CD4-positive, alpha-beta T cell treated with Interleukin-17A for 1 hour (primary cell): ENCODE results near the gene ERBIN.
"Not testable (repeated sequence)": the region's sequence is repeated elsewhere in the genome, so short reads cannot be mapped to it uniquely, and the experiment has no call there.

ENCODE experiments used
- DNase-seq: peaks from one replicate; pipeline ENCODE4 v3.0.0-alpha.2; 2020

The ERBIN gene

DNA sequence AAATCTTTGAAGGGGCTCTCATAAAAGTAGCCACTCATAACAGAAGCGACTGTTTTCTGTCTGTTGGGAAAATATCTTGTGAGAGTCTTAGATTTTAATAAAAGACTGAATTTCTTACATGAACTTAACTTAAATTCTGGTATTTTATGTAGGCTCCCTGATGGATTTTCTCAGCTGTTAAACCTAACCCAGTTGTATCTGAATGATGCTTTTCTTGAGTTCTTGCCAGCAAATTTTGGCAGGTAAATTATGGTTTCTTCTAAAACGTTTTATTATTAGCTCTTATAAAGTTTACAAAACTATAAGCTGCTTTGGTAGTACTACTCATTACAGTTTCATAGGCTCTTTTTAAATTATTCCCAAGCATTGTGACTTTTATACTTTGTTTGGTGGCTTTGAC, 87.0 kb downstream of the ERBIN start:
- no peak for DNase-seq

DNA sequence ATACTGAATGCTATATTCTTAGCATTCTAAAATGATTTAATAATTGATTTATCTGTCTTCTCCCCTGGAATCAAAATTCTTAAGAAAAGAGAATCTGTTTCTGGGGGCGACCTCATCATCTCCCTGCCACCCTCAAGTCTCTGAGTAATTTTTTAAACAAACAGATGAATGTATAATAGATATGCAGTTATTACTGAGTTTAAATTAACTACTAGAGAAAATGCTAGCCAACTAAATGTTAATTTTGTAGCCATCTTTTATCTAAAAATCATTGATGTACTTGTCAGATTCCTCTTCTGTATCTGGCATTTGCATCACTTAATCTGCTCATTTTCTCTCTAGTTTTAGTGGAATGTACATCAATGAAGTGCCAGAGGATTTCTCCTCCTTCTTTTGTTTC, 87.5 kb downstream of the ERBIN start:
- DNase-seq, result no peak

GRCh38 chr5:66015196-66015960, 89.0 kb downstream of the ERBIN start:
- DNase-seq, result no peak

- DNase-seq, result no peak
Observed at GRCh38 chr5:66021585-66021984, 95.2 kb downstream of the ERBIN start.

GRCh38 chr5:66039296-66039695, 112.9 kb downstream of the ERBIN start:
- DNase-seq, result no peak

GRCh38 chr5:66039701-66040100, 113.3 kb downstream of the ERBIN start:
- no peak for DNase-seq

DNA sequence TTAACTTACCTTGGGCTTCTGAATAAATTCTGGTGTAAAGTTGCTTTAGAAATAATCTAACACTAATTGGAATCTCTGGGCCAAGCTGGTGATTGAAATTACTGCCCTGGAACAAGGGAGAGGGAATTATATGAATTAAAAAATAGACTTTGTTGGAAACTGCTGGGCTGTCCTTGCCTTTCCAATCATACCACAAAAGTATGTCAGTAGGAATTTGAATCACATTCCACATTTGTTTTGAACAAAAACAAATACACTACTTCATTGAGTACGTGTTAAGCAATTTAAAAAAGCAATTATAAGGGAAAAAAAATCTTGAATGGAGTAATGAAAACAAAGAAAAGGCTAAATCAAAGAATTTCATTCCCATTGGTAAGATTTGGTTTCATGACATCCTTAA, 115.3 kb downstream of the ERBIN start:
- no peak for DNase-seq

GRCh38 chr5:66057239-66057638, 130.9 kb downstream of the ERBIN start:
- no peak for DNase-seq

GRCh38 chr5:66061320-66061719, 134.9 kb downstream of the ERBIN start:
- not testable (repeated sequence) for DNase-seq

GRCh38 chr5:66063061-66063460, 136.7 kb downstream of the ERBIN start:
- not testable (repeated sequence) for DNase-seq

GRCh38 chr5:66066826-66067225, 140.5 kb downstream of the ERBIN start:
- no peak for DNase-seq

GRCh38 chr5:66072031-66072430, 145.7 kb downstream of the ERBIN start:
- no peak for DNase-seq

- DNase-seq, result no peak
Observed at GRCh38 chr5:66074901-66075300, 148.5 kb downstream of the ERBIN start.

- DNase-seq, result no peak
Observed at GRCh38 chr5:66080664-66081063, 154.3 kb downstream of the ERBIN start.

DNA sequence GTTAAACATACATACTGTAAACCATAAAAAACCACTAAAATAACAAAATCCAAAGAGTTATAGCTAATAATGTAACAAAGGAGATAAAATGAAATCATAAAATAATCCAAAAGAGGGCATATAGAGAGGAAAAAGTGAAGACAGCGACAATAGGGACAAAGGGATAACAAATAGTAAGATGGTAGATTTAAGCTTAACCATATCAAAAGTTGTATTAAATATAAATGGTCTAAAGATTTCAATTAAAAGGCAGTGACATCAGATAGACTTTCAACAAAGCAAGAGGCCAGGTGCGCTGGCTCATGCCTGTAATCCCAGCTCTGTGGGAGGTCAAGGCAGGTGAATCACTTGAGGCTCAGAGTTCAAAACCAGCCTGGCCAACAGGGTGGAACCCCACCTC, 163.0 kb downstream of the ERBIN start:
- no peak for DNase-seq

DNA sequence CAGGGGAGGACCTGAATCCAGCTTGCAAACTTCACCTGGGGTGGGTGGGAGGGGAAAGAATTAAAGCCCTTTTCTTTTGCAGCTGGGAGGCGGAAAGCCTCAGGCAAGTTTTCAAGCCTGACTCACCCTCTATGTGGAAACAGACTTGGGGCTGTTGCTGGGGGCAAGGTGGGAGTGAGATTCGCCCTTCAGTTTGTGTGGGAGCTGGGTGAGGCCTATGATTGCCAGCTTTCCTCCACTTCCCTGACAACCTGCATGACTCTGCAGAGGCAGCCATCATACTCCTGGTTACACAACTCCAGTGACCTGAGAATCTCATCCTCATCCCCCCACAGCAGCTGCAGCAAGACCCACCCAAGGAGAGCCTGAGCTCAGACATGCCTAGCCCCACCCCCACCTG, 174.5 kb downstream of the ERBIN start:
- no peak for DNase-seq

DNA sequence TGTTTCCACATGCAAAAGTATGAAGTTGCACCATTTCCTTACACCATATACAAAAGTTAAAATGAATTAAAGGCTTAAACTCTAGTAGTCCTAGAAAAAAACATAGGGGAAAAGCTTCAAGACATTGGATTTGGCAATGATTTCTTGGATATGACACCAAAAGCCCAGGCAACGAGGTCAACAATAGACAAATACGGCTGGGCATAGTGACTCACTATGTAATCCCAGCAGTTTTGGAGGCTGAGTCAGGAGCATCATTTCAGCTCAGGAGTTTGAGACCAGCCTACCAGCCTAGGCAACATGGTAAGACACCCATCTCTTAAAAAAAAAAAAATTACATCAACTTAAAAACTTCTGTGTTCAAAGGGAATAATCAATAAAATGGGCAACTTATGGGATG, 186.8 kb downstream of the ERBIN start:
- DNase-seq, result no peak

GRCh38 chr5:66118304-66118703, 191.9 kb downstream of the ERBIN start:
- DNase-seq, result no peak

DNA sequence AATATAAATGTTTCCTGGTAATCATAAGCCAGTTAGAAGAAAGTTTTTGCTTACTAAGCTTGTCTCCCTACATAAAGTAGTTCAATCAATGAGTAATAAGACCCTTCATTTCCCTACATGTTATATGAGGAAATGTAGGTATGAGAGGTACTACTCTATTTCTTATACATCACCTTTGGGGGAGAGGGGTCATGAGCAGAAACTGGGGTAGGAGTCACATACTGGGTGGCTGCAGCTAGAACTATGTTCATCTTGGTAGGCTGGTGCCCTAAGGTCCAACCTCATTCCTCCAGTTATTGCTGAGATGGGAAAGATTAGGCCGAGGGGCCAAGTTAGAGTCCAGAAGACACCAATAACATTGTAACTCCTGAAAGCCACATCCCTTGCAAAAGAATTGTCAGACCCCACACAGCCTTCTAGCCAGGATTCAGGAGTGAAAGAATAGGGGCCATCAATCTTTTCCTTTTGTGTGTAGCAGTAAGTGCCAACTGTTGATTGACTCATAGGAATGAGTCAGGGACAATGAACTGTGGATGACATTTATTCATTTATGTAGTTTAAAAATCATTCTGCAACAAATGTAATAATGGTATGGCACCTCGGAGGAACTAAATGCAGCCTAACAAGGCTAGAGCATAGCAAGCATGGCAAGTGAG, 196.1 kb downstream of the ERBIN start:
- no peak for DNase-seq

DNA sequence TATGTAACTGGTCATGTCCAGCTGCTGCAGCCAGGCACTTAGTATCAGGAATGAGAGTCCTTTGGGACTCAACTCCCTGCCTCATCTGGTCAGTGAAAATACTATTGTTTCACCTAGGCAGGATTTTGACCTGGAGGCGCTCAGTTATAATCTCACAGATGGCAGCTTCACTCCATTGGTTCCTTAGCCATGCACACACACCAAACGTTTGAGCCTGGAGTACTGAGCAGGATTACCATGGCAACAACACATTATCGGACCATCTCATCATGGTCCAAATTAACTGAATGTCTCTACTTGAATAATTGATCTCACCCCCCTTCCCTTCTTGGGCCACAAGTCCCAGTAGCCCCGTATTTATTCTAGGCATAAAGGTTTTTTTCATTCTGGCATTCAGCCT, 202.8 kb downstream of the ERBIN start:
- DNase-seq, result no peak

DNA sequence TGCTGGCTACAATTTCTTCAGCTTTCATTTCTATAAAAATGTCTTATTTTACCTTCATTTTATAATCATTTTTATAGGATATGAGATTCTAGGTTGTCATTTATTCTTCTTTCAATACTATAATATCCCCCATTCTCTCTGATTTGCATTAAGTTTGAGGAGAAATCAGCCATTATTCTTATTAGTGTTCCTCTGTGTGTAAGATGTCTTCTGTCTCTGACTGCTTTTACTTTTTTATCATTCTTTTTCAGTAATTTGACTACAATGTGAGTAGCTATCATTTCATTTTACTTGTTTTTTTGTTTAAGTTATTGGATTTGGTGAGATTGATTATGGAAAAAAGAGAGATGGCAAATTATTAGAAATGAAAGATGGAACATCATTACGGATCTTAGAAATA, 204.1 kb downstream of the ERBIN start:
- DNase-seq, result no peak
